ENCODE data around the gene CATSPERZ.
"Not testable (repeated sequence)": the region's sequence is repeated elsewhere in the genome, so short reads cannot be mapped to it uniquely, and the experiment has no call there.

CATSPERZ gene

DNA sequence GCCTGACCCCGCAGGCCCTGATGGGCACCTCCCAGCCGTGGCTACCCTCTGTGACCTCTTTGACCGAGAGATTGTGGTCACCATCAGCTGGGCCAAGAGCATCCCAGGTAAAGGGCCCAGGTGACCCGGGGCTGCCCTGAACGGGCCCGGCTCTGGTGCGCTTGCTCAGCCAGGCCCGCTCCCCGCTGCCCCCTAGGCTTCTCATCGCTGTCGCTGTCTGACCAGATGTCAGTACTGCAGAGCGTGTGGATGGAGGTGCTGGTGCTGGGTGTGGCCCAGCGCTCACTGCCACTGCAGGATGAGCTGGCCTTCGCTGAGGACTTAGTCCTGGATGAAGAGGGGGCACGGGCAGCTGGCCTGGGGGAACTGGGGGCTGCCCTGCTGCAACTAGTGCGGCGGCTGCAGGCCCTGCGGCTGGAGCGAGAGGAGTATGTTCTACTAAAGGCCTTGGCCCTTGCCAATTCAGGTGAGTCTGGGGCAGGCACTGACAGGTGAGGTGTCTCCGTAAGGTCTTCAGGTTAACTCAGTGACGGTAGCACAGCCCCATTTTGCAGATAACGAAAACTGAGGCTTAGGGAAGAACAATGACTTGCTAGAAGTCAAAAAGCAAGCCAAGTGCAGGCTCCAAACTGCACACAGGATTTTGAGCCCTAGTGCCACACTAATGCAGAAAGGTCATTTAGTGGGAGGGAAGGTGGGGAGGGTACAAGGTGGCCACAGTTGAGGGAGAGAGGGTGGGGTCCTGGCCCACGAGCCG is 14.8 kb downstream of the CATSPERZ start:
- in situ Hi-C loops (cut with HindIII; ENCODE audit: low pct_ligation_motif_present, low pct_unique_long_range_greater_than_20kb, low sequenced_read_pairs): no loop called here
- no peak for DNase-seq

DNA sequence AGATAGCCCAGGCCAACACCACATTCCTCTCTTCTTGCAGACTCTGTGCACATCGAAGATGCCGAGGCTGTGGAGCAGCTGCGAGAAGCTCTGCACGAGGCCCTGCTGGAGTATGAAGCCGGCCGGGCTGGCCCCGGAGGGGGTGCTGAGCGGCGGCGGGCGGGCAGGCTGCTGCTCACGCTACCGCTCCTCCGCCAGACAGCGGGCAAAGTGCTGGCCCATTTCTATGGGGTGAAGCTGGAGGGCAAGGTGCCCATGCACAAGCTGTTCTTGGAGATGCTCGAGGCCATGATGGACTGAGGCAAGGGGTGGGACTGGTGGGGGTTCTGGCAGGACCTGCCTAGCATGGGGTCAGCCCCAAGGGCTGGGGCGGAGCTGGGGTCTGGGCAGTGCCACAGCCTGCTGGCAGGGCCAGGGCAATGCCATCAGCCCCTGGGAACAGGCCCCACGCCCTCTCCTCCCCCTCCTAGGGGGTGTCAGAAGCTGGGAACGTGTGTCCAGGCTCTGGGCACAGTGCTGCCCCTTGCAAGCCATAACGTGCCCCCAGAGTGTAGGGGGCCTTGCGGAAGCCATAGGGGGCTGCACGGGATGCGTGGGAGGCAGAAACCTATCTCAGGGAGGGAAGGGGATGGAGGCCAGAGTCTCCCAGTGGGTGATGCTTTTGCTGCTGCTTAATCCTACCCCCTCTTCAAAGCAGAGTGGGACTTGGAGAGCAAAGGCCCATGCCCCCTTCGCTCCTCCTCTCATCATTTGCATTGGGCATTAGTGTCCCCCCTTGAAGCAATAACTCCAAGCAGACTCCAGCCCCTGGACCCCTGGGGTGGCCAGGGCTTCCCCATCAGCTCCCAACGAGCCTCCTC is 15.7 kb downstream of the CATSPERZ start:
- in situ Hi-C loops (cut with HindIII; ENCODE audit: low pct_ligation_motif_present, low pct_unique_long_range_greater_than_20kb, low sequenced_read_pairs); DNase-seq: not testable (repeated sequence)

DNA sequence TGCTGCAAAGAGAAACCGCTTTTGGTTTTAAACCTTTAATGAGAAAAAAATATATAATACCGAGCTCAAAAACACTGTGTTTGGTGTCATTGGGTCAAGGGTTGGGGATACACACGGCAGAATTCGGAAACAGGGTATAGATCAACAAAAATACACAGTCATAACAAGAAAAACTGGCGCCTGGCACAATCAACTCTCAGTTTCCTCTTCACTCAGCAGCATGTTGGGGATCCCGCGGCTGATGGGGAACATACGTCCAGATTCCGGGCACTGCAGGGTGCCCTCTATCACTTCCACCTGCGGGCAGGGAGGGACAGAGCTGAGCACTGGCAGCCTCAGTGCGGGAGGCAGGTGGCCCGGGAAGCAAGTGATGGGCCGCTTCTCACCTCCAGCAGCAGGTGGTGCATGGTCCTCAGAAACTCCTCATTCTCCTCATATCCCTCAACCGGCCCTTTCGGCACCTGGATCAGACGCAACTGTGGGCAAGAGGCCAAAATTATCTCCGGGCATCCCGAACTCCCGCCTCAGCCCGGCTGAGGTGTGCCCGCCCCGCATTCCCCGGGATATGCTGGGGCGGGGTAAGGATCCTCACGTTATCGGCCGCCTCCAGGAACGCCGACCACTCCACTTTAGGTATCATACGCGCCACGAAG is 16.6 kb downstream of the CATSPERZ start:
- DNase-seq: peak; percentile 51
- in situ Hi-C loops (cut with HindIII; ENCODE audit: low pct_ligation_motif_present, low pct_unique_long_range_greater_than_20kb, low sequenced_read_pairs): no loop called here

DNA sequence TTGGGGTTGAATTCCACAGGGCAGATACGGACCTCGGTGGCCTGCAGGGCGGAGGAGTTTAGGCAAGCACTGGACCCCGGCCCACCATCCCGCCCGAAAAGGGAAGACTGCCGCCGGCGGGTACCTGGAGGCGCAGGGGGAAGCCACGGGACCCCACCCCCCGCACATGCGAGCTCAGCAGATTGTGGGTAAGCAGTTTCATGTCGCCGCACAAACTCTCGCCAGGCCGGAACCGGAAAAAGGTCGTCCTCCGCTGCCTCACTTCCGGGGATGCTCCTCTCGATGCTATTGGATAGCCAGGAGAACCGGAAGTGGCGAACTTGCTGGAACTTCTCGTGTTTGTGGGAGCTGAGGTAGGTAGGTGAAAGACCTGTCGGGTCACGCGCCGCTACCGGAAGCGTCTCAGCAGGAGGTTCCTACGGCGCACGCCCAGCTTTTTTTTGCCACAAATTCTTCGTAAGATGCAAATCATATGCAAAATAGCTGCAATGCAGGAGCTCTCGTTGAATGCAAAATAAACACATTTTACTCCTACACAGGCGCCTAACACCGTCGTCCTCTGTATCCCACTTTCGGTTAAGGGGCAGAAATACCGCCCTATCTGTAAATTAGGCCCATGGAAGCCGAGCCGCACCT is 17.3 kb downstream of the CATSPERZ start, which contains the start of gene TRMT112:
TSS of gene TRMT112 (minus strand) at position 235 of the 636 bp plus-strand sequence. CDS start at position 202, 33 bp downstream.
- in situ Hi-C loops (cut with HindIII; ENCODE audit: low pct_ligation_motif_present, low pct_unique_long_range_greater_than_20kb, low sequenced_read_pairs): no loop called here
- DNase-seq: peak; percentile 97

DNA sequence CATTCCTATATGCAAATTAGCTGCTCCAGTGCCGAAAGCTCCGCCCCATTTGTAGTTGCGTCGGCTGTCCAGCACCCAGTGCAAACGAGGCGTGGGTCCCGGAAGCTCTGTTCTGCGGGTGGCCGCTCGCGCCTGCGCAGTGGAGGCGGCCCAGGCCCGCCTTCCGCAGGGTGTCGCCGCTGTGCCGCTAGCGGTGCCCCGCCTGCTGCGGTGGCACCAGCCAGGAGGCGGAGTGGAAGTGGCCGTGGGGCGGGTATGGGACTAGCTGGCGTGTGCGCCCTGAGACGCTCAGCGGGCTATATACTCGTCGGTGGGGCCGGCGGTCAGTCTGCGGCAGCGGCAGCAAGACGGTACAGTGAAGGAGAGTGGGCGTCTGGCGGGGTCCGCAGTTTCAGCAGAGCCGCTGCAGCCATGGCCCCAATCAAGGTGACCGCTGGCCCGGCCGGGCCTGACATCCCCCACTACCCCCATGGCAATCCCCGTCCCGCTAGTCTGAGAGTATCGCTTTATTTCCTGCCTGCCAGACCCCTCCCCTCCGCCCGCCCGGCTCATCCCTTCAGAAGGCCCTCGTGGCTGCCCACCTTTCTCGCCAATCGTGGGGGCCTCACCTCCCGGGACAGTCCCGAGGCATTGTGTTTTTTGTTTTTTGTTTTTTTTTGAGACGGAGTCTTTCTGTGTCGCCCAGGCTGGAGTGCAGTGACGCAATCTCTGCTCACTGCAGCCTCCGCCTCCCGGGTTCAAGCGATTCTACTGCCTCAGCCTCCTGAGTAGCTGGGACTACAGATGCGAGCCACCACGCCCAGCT is 18.0 kb downstream of the CATSPERZ start, which contains the start of gene PRDX5:
TSS of gene PRDX5 (plus strand) at position 161 of the 805 bp plus-strand sequence. CDS start at position 256, 95 bp downstream.
- in situ Hi-C loops (cut with HindIII; ENCODE audit: low pct_ligation_motif_present, low pct_unique_long_range_greater_than_20kb, low sequenced_read_pairs): no loop called here
- peak; percentile 93 for DNase-seq

DNA sequence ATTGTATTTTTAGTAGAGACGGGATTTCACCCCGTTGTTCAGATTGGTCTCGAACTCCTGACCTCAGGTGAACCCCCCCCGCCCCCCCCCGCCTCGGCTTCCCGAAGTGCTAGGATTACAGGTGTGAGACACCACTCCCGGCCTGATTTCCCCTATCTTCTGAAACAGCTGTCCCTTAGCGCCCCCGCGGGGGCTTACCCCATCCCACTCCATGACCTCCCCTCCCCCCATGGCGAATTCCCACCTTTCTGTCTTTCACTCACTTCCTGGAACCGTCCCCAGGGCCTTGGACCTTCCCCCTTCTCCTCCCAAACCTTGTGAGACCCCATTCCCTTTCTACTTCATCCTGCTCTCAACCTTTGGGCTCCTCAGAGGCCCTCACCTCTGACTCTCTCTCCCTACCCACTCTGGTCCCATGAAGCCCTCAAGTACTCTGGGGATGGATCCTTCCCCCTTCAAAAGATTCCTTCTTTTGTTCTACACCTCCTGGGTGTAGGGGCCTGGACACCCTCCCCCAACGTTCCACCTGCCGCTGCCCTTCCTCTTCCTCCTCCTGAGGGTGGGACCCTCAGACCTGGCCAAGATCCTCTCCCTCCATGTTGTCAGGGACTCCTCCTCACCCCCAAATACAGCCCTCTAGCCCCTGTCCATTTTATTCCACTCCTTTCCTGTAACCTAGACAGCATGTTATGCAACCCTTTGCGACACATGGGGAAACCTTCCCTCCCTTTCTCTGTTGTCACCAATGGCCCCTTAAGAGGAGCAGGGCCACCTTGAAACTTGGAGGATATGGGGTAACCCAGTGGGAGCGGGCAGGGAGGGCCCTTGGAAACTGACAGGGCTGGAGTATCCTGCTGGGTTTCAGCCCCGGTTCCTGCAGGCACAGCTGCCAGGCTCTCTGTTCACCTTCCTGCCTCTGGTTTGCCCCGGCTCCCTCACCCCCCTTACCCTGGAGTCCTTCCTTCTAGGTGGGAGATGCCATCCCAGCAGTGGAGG is 18.9 kb downstream of the CATSPERZ start:
- in situ Hi-C loops (cut with HindIII; ENCODE audit: low pct_ligation_motif_present, low pct_unique_long_range_greater_than_20kb, low sequenced_read_pairs): no loop called here
- no peak for DNase-seq

DNA sequence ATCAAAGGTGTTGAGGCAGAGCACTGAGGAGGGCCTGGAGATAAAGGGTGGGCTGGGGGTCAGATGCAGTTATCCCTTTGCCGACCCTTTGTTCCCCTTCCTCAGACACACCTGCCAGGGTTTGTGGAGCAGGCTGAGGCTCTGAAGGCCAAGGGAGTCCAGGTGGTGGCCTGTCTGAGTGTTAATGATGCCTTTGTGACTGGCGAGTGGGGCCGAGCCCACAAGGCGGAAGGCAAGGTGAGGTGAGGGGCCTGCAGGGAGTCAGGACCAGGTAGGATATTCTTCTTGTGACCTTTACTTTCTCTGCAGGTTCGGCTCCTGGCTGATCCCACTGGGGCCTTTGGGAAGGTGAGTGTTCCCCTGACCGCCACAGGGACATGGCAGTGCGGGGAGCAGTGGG is 20.4 kb downstream of the CATSPERZ start:
- in situ Hi-C loops (cut with HindIII; ENCODE audit: low pct_ligation_motif_present, low pct_unique_long_range_greater_than_20kb, low sequenced_read_pairs): no loop called here
- DNase-seq: no peak

DNA sequence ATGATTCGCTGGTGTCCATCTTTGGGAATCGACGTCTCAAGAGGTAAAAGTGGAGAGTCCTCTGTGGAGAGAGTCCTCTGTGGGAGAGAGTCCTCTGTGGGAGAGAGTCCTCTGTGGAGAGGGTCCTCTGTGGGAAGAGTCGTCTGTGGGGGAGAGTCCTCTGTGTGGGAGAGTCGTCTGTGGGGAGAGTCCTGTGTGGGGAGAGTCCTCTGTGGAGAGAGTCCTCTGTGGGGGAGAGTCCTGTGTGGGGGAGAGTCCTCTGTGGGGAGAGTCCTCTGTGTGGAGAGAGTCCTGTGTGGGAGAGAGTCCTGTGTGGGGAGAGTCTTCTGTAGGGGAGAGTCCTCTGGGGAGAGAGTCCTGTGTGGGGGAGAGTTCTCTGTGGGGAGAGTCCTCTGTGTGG is 20.9 kb downstream of the CATSPERZ start:
- in situ Hi-C loops (cut with HindIII; ENCODE audit: low pct_ligation_motif_present, low pct_unique_long_range_greater_than_20kb, low sequenced_read_pairs): no loop called here
- DNase-seq: no peak

DNA sequence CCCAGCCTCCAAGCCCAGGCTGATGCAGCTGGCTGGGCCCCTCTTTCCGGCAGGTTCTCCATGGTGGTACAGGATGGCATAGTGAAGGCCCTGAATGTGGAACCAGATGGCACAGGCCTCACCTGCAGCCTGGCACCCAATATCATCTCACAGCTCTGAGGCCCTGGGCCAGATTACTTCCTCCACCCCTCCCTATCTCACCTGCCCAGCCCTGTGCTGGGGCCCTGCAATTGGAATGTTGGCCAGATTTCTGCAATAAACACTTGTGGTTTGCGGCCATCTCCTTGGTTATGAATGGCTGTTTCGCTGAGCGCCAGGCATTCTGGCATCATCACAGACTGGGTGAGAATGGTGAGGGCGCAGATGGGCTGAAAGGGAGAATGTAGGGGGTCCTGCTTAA is 21.4 kb downstream of the CATSPERZ start:
- in situ Hi-C loops (cut with HindIII; ENCODE audit: low pct_ligation_motif_present, low pct_unique_long_range_greater_than_20kb, low sequenced_read_pairs): no loop called here
- no peak for DNase-seq

DNA sequence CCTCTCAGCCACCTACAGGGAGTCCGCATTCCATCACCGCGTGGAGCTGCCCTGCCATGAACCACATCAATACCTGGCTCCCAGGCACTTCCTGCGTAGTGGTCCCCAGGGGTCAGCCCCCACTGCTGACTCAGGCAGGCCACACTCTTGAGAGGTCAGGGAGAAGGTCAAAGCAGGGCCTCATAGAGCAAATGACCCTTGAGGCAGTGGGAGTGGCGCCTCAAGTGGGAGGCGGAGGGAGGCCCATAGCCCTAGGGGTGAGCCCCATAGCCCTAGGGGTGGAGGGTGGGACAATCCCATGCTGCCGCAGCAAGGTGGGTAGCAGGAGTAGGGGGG is 22.7 kb downstream of the CATSPERZ start:
- no peak for DNase-seq
- in situ Hi-C loops (cut with HindIII; ENCODE audit: low pct_ligation_motif_present, low pct_unique_long_range_greater_than_20kb, low sequenced_read_pairs): no loop called here

DNA sequence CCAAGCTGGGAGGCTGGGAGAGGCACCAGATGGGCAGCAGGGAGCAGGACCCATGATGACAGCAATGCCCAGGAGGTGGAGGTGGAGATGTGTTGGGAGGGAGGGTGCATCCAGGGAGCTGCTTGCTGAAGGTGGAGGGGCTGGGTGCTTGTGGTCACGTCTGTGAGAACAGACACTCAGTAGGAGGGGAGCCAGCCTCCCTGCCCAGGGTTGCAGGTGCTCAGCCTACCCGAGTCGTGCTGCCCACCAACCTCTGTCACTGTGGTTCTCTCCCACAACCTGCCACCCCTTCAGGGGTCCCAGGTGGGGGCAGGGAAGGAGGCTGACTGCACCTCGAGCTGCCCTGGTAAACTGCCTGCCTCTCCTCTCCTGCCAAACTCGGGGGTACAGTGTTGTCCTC is 23.2 kb downstream of the CATSPERZ start:
- in situ Hi-C loops (cut with HindIII; ENCODE audit: low pct_ligation_motif_present, low pct_unique_long_range_greater_than_20kb, low sequenced_read_pairs): no loop called here

DNA sequence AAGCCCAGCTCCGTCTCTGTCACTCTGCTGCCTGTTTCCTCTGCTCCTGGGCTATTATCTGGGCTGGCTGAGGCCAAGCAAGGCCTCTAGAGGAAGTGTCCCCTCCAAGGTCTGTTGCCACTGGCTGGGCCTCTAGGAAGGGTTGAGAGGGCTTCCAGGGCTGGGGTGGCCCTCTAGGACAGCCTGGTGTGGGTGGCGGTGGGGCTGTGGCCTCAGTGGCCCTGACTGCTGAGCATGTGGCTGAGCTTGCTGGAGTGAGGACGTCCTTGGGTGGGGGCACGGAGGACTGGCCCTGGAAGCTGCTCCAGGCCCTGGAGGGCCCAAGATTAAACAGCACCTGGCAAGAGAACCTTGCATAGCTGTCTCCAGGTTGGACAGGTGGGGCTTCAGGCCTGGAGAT is 23.8 kb downstream of the CATSPERZ start:
- DNase-seq; in situ Hi-C loops (cut with HindIII; ENCODE audit: low pct_ligation_motif_present, low pct_unique_long_range_greater_than_20kb, low sequenced_read_pairs): not testable (repeated sequence)

More for the DNA sequence above, 23.2 kb downstream of the CATSPERZ start:
- no peak for DNase-seq

DNA sequence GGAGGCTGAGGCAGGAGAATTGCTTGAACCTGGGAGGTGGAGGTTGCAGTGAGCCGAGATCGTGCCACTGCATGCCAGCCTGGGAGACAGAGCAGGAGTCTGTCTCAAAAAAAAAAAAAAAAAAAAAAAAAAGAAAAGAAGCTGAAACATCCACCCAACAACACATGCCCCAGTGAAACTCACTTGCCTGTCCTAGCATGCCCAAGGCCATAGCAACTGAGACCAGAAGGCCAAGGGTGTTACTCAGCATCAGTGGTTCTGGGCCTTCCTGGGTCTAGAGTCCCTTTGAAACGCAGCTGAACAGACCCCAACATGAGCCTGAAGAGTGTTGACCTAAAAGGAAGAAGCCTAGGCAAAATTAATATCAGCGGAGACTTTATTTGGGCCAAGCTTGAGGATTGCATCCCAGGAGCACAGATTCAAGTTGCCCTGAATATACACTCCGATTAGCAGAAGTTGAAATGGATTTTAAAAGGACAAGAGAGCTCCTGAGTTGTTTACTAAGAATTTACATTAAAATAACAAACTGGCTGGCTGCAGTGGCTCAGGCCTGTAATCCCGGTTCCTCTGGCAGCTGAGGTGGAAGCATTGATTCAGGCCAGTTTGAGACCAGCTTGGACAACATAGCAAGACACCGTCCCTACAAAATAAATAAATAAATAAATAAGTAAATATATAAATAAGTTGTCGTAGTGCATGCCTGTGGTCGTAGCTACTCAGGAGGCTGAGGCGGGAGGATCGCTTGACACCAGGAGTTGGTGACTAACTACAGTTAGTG is 24.7 kb downstream of the CATSPERZ start:
- in situ Hi-C loops (cut with HindIII; ENCODE audit: low pct_ligation_motif_present, low pct_unique_long_range_greater_than_20kb, low sequenced_read_pairs): no loop called here
- no peak for DNase-seq

DNA sequence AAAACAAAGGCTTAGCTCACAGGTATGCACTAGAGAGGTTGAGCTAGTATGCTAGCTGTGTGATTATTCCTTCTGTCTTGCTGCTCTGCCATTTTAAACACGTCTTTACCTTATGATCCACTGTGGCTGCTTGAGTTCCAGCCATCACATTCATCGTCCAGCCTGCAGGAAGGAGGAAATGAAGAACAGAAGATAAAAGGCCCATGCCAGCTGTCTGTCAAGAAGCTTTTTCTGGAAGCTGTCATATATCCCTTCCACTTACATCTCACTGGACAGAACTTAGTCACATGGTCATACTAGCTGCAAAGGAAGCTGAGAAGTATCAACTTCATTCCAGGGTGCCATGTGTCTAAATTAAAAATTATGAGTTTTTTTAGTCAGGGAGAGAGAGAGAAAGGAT is 27.2 kb downstream of the CATSPERZ start:
- DNase-seq: no peak
- in situ Hi-C loops (cut with HindIII; ENCODE audit: low pct_ligation_motif_present, low pct_unique_long_range_greater_than_20kb, low sequenced_read_pairs): no loop called here

DNA sequence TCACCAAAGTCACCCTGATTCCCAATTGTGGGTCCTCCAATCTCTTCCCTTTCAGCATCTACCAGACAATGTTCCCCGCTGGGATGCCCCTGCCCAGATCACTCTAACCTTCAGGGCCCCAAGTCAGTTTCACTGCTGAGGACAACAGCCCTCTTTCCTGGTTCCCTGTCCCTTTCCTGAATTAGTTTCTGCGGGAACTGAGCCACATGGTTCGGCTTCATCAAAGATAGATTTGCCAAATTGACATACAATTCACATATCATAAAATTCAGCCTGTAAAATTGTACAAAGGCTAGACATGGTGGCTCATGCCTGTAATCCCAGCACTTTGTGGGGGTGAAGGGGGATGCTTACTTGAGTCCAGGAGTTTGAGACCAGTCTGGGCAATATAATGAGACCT is 27.8 kb downstream of the CATSPERZ start:
- DNase-seq: no peak
- in situ Hi-C loops (cut with HindIII; ENCODE audit: low pct_ligation_motif_present, low pct_unique_long_range_greater_than_20kb, low sequenced_read_pairs): no loop called here

DNA sequence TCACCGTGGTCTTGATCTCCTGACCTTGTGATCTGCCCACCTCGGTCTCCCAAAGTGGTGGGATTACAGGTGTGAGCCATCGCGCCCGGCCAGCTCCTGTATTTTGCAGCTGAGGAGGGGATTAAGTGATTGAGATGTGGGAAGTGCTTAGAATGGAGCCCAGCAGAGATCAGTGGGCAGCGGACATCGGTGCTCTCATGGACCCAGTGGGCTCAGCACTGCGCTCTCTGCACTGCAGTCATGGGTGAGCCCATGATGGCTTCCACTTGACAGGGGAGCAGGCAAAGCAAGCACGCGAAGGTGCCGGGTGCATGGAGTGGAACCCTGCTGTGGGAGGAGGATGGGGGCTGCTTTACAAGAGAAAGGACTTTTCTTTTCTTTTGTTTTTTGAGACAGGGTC is 30.7 kb downstream of the CATSPERZ start:
- in situ Hi-C loops (cut with HindIII; ENCODE audit: low pct_ligation_motif_present, low pct_unique_long_range_greater_than_20kb, low sequenced_read_pairs): no loop called here

More for the DNA sequence above, 30.7 kb downstream of the CATSPERZ start:
- no peak for DNase-seq
